GM12878 (cell line): Measurements from ENCODE around the gene GRIK4. TPM values are rescaled to one million over a fixed set of nuclear protein-coding genes. Genes with fewer than 3 reads are reported as not detected.

Source experiments
- ATAC-seq: fragments of 200-7000 bp; cut with Tn5 transposase; 3 replicates; pipeline ENCODE4 v1.9.1; 2020; ENCODE audit warnings: mild to moderate bottlenecking, moderate library complexity
- BruUV-seq: library from RNA; stranded (reverse); fragments of 400-500 nt; replicated peaks from 2 replicates; lab custom pipeline; 2021; lab: Mats Ljungman, UMichigan
- CTCF ChIA-PET: fragments of 300-600 bp; sonication (Branson Sonifier 250); formaldehyde crosslinking; extraction: SDS; loops from one replicate; lab custom pipeline; 2021; ENCODE audit warnings: inconsistent platforms; lab: Yijun Ruan, JAX
- POLR2A ChIA-PET: fragments of 350-600 bp; formaldehyde crosslinking; extraction: SDS; loops from one replicate; lab custom pipeline; 2021; ENCODE audit warnings: inconsistent platforms; lab: Charles Lee
- RAD21 ChIA-PET: fragments of 300-600 bp; sonication (Branson Sonifier 250); formaldehyde crosslinking; loops from one replicate; lab custom pipeline; 2023; ENCODE audit warnings: antibody characterized with exemption; ENCODE audit not compliant: unreplicated experiment; lab: Charles Lee
- SMC1A ChIA-PET: fragments of 300-600 bp; sonication (Branson Sonifier 250); formaldehyde crosslinking; loops from one replicate; lab custom pipeline; 2023; ENCODE audit not compliant: unreplicated experiment, uncharacterized antibody; lab: Charles Lee
- DNase-seq: peaks from one replicate; pipeline ENCODE4 v3.0.0-alpha.2; 2011; ENCODE audit warnings: low read depth, low spot score
- FAIRE-seq: peaks from 3 replicates; lab custom pipeline; 2011; peaks lifted over from hg19 to GRCh38; lab: Jason Lieb, UNC
- H2AFZ ChIP-seq: 2 replicates; pipeline ENCODE4 v1.6.0; 2011; ENCODE audit warnings: low read depth, low read length, control low read depth; ENCODE audit not compliant: control insufficient read depth
- H3K27ac ChIP-seq: 2 replicates; pipeline ENCODE4 v1.5.1; 2011; ENCODE audit warnings: control low read depth; ENCODE audit not compliant: control insufficient read depth, insufficient read depth
- H3K27me3 ChIP-seq, 2 experiments: replicated peaks in 1 of 2; 2 replicates each; pipeline versions ENCODE4 v1.6.0 to v1.6.1; 2011; ENCODE audit warnings: low read length in 1 of 2; ENCODE audit not compliant: control insufficient read depth in 2 of 2, insufficient read depth in 2 of 2
- H3K36me3 ChIP-seq, 2 experiments: 2 replicates each; pipeline ENCODE4 v1.5.1; 2011; ENCODE audit warnings: low read length in 1 of 2; ENCODE audit not compliant: control insufficient read depth in 2 of 2, insufficient read depth in 2 of 2
- H3K4me1 ChIP-seq: 2 replicates; pipeline ENCODE4 v1.6.1; 2011; ENCODE audit warnings: mild to moderate bottlenecking, low read length, moderate library complexity, mixed read lengths; ENCODE audit not compliant: control insufficient read depth, insufficient read depth
- H3K4me2 ChIP-seq: 2 replicates; pipeline ENCODE4 v1.6.0; 2011; ENCODE audit warnings: control low read depth; ENCODE audit not compliant: control insufficient read depth, insufficient read depth
- H3K4me3 ChIP-seq: fragments of 200-600 bp; sonication (generic); 2 replicates; pipeline ENCODE4 v1.5.1; 2016
- H3K79me2 ChIP-seq: 2 replicates; pipeline ENCODE4 v1.6.0; 2011; ENCODE audit warnings: low read length; ENCODE audit not compliant: control insufficient read depth, insufficient read depth
- H3K9ac ChIP-seq: 2 replicates; pipeline ENCODE4 v1.8.0; 2011; ENCODE audit warnings: low read length, control low read depth, mixed read lengths; ENCODE audit not compliant: control insufficient read depth, insufficient read depth
- H3K9me3 ChIP-seq: replicated peaks from 3 replicates; pipeline ENCODE4 v1.5.1; 2011; ENCODE audit warnings: mild to moderate bottlenecking, low read length; ENCODE audit not compliant: control insufficient read depth, insufficient read depth
- H4K20me1 ChIP-seq: 2 replicates; pipeline ENCODE4 v1.6.0; 2011; ENCODE audit not compliant: control insufficient read depth, insufficient read depth
- CHD1 ChIP-seq: IDR thresholded peaks from 2 replicates; pipeline ENCODE4 v1.6.1; 2012; ENCODE audit warnings: low read depth, low read length, improper control_type of control experiment
- MYC ChIP-seq: IDR thresholded peaks from 2 replicates; pipeline ENCODE4 v1.6.1; 2011; ENCODE audit warnings: mild to moderate bottlenecking, low read length, moderate library complexity, inconsistent platforms; ENCODE audit not compliant: insufficient read depth, insufficient replicate concordance, insufficient read length, severe bottlenecking
- NRF1 ChIP-seq: conservative IDR thresholded peaks from 2 replicates; pipeline ENCODE4 v1.6.1; 2011; ENCODE audit warnings: mild to moderate bottlenecking, low read depth, low read length, improper control_type of control experiment
- SPI1 ChIP-seq: IDR thresholded peaks from 2 replicates; pipeline ENCODE4 v1.6.1; 2011; ENCODE audit warnings: low read depth, mild to moderate bottlenecking, low read length, moderate library complexity, borderline replicate concordance; ENCODE audit not compliant: insufficient read depth
- SRF ChIP-seq, 2 experiments: IDR thresholded peaks; 2 replicates each; pipeline ENCODE4 v1.6.1; 2011; ENCODE audit warnings: low read depth in 2 of 2, low read length in 2 of 2, mild to moderate bottlenecking in 1 of 2, moderate library complexity in 1 of 2
- WGBS: methylation state at CpG from one replicate; pipeline ENCODE4 v1.1.6; 2016; ENCODE audit warnings: low lambda C conversion rate; ENCODE audit not compliant: insufficient replicate concordance, insufficient coverage; ENCODE audit errors: missing lambda C conversion rate; 5-methylcytosine and 5-hydroxymethylcytosine counted together
- in situ Hi-C: fragments of 300-500 bp; cut with MboI; formaldehyde crosslinking; loops from 9 replicates; pipeline ENCODE4 v1.14.3; 2018; ENCODE audit warnings: mixed read lengths
- intact Hi-C: fragments of 100-400 bp; cut with micrococcal nuclease; formaldehyde crosslinking; loops from one replicate; pipeline ENCODE4 v1.14.2; 2022; ENCODE audit not compliant: unreplicated experiment
- polyA plus RNA-seq, 11 experiments: library from polyadenylated mRNA; depleted of rRNA in 4 of 11; unstranded in 6 of 11; stranded (reverse) in 5 of 11; fragments of >200 nt; fragmentation: Nextera tagmentation in 4 of 11; fragmentation: Illumina TruSeq in 1 of 11; extraction: Ambion mirVana in 4 of 11; extraction: Trizol in 1 of 11; gene quantifications; 1 replicate in 1 of 11; 2 replicates in 10 of 11; pipeline versions ENCODE4 v1.2.1 to v1.2.3, GENCODE V29; 2011 to 2016; ENCODE audit warnings: inconsistent platforms in 2 of 11, missing spikeins in 2 of 11, low read depth in 1 of 11
- total RNA-seq, 4 experiments: library from RNA; depleted of rRNA in 3 of 4; stranded (reverse); fragments of >200 nt in 3 of 4; fragmentation: Illumina TruSeq in 1 of 4; extraction: Trizol in 1 of 4; gene quantifications; 2 replicates each; pipeline versions ENCODE4 v1.2.1 to v1.2.3, GENCODE V29; 2013 to 2021
- TF ChIP-seq, protein P1 (sequence below): fragments of 150-350 bp; IDR thresholded peaks from 2 replicates; pipeline ENCODE4 v1.6.1; 2016; ENCODE audit warnings: low read depth, low read length
- TF ChIP-seq, protein P2 (sequence below): fragments of 450-650 bp; formaldehyde crosslinking; IDR thresholded peaks from 2 replicates; pipeline ENCODE4 v1.4.0; 2020; ENCODE audit warnings: mild to moderate bottlenecking, moderate library complexity
- TF ChIP-seq, protein P3 (sequence below): fragments of 450-650 bp; IDR thresholded peaks from 2 replicates; pipeline ENCODE4 v1.6.1; 2017; ENCODE audit warnings: low read depth, mild to moderate bottlenecking, moderate library complexity

GRIK4 gene
- total and polyA plus RNA-seq, 10 of the 15 experiments (the other 5 are each of a cell fraction or from before 2014, with no cell fraction given), result 0.33 to 3.6 (median 0.72) TPM

DNA sequence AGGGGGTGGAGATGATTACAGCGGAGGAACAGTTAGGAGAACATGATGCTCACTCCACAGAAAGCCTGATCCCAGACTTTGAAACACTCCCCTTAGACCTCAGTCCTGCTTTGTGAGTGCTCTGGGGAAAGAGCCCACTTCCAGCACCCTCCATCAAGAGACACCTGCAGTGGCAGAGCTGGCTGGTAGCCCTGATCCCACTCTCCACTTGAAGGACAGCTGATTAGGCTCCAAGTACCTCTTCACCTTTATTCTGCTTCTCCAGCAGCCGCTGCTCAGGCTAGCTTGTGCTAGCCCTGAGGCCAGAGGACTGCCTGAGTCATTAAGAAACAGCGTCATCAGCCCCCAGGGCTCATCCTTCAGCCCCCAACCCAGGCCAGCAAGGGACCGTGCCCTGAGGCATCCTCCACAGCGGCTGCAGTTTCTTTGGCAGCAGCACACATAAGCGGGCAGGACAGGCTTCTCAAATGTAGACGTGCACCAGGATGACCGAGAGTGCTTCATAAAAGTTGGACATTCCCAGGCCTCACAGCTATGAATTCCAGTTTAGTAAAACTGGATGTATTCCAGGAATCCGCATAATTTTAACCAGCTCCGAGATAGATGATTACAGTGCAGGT is 366.3 kb downstream of the GRIK4 start:
- no peaks in the 10 kb centered on the region for H3K9me3 ChIP-seq
- no peak for FAIRE-seq
- no TSS peak for BruUV-seq
- H3K9ac ChIP-seq, result no peak overlapping the region
- ChIA-PET RAD21 (interaction anchor here (0.6 kb wide), 1 partner anchor 117 kb away, joined by 3 read pairs; no protein-coding TSS in a partner anchor), SMC1A (no interaction called here), POLR2A (no interaction called here), CTCF (interaction anchor here (0.6 kb wide), 1 partner anchor 323 kb away, joined by 3 read pairs; no protein-coding TSS in a partner anchor)
- 45% methylated on average over 10 of the region's 10 CpGs for WGBS
- in situ Hi-C loops, result no loop called here
- no peak for ATAC-seq
- DNase-seq, result no peak
- no peaks in the 10 kb centered on the region for H4K20me1 ChIP-seq
- H3K36me3 ChIP-seq, result no peaks in the 10 kb centered on the region
- H2AFZ ChIP-seq, result no peak overlapping the region
- peaks cover 0 to 5% of the 10 kb centered on the region in 2 experiments; a peak in 1 of 4 replicates for H3K27me3 ChIP-seq
- no peaks in the 10 kb centered on the region for H3K4me1 ChIP-seq
- H3K4me3 ChIP-seq, result no peak overlapping the region
- H3K4me2 ChIP-seq, result no peak overlapping the region
- no peaks in the 10 kb centered on the region for H3K79me2 ChIP-seq
- no peak for TF ChIP-seq SPI1
- no peak for TF ChIP-seq SRF (IDR thresholded peaks at IDR 0.05; ENCODE audit: low read depth in 2 of 2, low read length in 2 of 2)
- TF ChIP-seq NRF1, result no peak
- no peak for TF ChIP-seq MYC
- TF ChIP-seq, protein P1, sequence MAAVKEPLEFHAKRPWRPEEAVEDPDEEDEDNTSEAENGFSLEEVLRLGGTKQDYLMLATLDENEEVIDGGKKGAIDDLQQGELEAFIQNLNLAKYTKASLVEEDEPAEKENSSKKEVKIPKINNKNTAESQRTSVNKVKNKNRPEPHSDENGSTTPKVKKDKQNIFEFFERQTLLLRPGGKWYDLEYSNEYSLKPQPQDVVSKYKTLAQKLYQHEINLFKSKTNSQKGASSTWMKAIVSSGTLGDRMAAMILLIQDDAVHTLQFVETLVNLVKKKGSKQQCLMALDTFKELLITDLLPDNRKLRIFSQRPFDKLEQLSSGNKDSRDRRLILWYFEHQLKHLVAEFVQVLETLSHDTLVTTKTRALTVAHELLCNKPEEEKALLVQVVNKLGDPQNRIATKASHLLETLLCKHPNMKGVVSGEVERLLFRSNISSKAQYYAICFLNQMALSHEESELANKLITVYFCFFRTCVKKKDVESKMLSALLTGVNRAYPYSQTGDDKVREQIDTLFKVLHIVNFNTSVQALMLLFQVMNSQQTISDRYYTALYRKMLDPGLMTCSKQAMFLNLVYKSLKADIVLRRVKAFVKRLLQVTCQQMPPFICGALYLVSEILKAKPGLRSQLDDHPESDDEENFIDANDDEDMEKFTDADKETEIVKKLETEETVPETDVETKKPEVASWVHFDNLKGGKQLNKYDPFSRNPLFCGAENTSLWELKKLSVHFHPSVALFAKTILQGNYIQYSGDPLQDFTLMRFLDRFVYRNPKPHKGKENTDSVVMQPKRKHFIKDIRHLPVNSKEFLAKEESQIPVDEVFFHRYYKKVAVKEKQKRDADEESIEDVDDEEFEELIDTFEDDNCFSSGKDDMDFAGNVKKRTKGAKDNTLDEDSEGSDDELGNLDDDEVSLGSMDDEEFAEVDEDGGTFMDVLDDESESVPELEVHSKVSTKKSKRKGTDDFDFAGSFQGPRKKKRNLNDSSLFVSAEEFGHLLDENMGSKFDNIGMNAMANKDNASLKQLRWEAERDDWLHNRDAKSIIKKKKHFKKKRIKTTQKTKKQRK, result no peak
- TF ChIP-seq CHD1, result no peak
- TF ChIP-seq, protein P2, sequence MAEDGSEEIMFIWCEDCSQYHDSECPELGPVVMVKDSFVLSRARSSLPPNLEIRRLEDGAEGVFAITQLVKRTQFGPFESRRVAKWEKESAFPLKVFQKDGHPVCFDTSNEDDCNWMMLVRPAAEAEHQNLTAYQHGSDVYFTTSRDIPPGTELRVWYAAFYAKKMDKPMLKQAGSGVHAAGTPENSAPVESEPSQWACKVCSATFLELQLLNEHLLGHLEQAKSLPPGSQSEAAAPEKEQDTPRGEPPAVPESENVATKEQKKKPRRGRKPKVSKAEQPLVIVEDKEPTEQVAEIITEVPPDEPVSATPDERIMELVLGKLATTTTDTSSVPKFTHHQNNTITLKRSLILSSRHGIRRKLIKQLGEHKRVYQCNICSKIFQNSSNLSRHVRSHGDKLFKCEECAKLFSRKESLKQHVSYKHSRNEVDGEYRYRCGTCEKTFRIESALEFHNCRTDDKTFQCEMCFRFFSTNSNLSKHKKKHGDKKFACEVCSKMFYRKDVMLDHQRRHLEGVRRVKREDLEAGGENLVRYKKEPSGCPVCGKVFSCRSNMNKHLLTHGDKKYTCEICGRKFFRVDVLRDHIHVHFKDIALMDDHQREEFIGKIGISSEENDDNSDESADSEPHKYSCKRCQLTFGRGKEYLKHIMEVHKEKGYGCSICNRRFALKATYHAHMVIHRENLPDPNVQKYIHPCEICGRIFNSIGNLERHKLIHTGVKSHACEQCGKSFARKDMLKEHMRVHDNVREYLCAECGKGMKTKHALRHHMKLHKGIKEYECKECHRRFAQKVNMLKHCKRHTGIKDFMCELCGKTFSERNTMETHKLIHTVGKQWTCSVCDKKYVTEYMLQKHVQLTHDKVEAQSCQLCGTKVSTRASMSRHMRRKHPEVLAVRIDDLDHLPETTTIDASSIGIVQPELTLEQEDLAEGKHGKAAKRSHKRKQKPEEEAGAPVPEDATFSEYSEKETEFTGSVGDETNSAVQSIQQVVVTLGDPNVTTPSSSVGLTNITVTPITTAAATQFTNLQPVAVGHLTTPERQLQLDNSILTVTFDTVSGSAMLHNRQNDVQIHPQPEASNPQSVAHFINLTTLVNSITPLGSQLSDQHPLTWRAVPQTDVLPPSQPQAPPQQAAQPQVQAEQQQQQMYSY (CRISPR knock-in tag), result no peak
- TF ChIP-seq, protein P3, sequence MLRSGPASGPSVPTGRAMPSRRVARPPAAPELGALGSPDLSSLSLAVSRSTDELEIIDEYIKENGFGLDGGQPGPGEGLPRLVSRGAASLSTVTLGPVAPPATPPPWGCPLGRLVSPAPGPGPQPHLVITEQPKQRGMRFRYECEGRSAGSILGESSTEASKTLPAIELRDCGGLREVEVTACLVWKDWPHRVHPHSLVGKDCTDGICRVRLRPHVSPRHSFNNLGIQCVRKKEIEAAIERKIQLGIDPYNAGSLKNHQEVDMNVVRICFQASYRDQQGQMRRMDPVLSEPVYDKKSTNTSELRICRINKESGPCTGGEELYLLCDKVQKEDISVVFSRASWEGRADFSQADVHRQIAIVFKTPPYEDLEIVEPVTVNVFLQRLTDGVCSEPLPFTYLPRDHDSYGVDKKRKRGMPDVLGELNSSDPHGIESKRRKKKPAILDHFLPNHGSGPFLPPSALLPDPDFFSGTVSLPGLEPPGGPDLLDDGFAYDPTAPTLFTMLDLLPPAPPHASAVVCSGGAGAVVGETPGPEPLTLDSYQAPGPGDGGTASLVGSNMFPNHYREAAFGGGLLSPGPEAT, result no peak
- intact Hi-C loops, result no loop called here
- H3K27ac ChIP-seq, result no peak overlapping the region
